Activated effector memory CD4-positive, alpha-beta T cell treated with Interleukin-2 at 50 U/mL for 16 hours (primary cell): ENCODE results near the gene CES1.
"Not testable (repeated sequence)": the region's sequence is repeated elsewhere in the genome, so short reads cannot be mapped to it uniquely, and the experiment has no call there.

ENCODE experiments used
- DNase-seq: peaks from one replicate; pipeline ENCODE4 v3.0.0-alpha.2; 2020

The CES1 gene

DNA sequence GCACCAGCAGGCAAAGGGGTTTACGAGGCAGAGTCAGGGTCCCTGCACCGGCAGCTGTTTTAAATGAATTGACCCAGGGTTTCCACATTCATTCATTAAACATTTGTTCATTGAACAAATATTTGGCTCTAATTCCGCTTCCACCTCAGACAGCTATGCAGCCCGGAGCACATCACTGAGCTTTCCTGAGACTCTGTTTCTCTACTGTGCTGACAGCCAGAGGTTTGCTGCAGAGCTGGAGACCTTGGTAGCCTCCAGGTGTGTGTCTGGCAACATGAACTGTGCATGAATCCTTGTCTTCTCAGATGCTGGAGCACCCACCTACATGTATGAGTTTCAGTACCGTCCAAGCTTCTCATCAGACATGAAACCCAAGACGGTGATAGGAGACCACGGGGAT, 42.7 kb downstream of the CES1 start:
- not testable (repeated sequence) for DNase-seq

DNA sequence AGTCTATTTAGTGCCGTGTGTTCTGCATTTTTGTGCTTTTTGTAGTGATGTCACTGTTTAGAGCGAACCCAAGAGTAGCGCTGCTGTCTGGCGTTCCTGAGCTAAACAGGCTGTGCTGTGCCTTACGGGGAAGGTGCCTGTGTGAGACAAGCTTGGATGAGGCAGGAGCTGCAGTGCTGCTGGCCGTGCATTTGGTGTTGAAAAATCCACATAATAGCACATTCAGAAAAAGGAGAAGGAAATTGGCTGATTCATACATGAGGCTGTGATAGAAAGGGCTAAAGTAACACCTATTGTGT, 50.2 kb downstream of the CES1 start:
- DNase-seq = not testable (repeated sequence)

DNA sequence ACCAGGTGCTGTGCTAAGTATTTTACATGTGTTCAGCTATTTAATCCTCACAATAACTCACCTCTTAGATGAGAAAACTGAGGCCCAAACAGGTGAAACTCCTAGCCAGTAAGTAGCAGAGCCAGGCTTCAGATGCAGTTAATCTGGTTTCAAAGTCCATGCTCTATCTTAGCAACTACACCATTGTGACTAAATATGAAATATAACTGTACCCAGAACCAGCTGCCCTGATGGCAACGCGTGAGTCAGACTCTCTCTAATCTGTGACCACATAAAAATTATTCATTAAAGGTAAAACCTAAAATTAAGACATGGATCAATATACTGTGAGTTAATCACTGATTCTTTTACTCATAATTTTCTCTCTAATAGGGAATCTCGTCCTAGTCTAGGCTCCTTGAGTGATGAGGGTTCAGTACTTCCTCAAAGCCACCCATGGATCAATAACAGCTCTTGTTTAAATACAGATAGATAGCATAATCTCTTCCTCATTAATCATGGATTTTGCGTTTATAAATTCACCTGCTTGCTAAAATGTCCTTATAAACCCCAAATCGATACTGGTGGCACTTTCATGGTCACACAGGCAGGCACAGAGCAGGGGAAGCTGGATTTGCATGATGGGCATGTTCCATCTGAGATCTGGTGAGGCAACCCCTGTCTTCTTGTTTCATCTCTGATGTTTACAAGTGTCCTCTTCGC, 50.7 kb downstream of the CES1 start:
- DNase-seq = not testable (repeated sequence)

DNA sequence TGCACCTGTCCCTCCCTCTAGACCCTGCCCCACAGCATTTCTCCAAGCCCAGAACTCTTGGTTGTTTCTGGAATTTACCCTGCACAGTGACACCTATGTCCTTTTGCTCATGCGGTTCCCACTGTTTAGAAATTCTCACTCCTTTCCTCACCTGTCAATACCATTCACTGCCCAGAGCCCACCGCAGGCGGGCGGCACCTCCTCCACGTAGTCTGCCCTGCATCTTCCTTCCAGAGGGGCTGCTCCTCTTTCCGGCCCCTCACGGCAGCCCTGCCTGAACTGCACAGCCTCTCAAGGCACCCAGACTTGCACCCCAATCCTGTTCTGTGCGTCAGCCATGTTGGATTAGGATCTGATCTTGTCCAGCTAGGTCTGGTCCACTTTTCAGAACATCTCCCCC, 51.4 kb downstream of the CES1 start:
- DNase-seq = not testable (repeated sequence)

DNA sequence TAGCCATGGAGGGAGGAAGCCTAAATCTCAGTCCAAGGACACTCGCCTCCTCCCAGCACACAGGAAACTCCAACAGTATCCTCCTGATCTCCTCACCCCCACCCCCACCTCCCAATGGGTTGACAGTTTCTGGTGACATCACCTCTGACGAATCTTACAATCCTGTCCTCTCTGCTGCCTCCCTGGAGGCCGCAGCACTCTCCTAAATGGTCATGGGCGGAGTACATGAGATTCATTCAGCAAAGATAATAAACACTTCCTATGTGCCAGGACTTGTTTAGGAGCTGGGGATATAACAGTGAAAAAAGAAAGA, 52.8 kb downstream of the CES1 start:
- DNase-seq = not testable (repeated sequence)

DNA sequence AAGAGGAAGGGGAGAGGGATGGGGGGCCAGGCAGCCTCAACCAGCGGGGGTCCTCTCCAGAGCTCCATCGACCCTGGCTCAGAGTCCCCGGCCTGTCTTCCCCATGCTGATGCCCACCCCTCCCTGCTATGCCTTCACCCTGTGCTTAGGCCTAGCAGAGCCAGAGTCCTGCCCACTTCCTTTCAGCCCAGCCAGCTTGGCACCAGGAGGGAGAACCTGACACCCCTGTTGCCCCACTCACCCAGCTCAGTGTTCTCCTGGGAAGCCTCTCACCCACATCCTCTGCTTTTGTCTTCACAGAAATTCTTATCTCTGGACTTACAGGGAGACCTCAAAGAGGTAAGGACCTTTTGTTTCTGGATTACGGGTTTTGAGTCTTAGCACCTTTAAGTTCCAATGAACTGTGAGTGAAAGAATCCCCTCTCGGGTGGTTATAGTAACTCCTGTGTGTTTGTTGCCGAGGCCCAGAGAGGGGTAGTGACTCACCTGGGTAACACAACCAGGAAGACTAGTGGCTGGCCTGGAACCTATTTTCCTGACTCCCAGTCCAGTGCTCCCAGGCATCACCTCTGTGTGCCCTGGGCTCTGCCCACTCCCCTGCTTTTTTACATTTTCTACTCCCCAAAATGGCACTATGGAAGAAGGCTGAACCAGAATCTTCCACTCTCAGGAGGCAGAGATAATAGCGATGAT, 53.3 kb downstream of the CES1 start:
- DNase-seq = no peak

DNA sequence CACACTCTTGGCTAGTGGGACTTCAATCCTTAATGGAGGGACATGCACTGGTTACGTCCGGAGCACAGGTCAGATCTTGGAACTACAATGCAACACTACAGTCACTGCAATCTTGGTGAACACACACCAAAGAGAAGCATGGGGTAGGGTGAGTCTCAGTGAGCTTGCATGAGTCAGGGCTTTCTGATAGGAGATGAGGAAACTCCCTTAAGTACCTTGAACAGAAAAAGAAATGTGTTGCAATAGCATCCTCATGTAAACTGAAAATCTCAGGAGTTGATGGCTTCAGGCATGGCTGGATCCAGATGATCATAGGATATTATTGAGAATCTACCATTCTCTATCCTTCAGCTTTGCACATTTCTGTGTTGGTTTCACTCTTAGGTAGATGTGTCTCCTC, 54.1 kb downstream of the CES1 start:
- DNase-seq = no peak

DNA sequence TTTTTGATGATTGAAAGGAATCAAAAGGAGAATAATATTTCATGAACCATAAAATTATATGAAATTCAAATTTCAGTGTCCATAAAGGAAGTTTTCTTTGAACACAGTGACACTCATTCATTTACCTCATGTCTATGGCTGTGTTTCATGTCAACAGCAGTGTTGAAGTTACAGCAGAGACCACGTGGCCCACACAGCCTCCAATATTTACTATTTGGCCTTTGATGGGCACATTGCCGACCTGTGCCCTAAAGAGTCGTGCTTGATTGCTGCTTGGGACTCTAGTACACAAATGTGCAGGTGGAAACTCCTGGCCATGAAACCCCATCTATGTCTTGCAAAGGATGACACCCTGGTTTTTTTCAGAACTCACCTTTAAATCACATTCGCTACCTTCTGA, 57.0 kb downstream of the CES1 start:
- no peak for DNase-seq

DNA sequence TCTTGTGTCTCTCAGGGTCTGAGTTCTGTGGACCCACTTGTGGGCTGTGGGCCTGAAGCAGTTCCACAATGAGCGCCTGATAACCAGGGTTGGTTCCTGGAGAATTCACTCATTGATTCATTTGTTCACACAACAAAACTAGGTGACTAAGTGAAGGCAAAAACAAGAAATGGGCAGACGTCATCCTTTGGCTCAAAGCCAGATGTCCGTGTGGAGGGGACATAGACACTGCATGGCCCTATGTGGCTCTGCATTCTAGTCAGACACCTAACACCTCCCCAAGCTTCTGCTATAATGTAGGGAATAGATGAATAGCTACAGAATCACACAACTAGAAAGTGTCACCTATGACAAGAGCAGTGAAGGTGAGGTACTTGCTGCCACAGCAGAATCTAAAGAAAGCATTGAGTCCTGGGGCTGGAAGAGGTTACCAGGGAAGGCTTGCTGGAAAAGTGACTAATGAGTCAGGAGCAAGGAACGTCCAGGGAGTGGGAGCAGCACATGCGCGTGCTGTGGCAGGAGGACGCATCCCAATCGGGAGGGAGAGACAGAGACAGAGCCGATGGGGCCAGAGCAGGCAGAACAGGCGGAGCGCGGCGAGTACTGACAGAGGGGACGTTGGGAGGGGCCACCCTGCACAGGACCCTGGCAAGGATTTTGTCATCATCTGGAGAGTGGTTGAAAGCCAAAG, 58.9 kb downstream of the CES1 start:
- DNase-seq = no peak

DNA sequence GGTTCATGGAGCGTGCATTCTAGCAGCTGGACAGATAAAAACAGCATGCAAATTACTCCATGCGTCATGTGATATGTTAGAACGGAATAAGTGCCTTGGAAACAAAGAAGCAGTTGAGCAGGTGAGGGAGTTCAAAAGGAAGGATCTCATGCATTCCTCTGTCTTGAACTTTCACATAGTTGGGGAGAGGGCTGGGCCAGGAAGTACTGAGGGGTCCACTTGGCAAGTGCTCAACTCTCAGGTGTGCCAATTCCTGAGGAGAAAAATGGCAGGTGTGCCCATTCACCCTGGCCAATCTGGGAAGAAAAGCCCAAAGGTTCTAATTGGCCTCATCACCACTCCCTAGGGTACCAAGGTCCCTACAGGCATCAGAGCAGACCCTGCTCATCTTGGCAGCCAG, 67.7 kb downstream of the CES1 start:
- no peak for DNase-seq

DNA sequence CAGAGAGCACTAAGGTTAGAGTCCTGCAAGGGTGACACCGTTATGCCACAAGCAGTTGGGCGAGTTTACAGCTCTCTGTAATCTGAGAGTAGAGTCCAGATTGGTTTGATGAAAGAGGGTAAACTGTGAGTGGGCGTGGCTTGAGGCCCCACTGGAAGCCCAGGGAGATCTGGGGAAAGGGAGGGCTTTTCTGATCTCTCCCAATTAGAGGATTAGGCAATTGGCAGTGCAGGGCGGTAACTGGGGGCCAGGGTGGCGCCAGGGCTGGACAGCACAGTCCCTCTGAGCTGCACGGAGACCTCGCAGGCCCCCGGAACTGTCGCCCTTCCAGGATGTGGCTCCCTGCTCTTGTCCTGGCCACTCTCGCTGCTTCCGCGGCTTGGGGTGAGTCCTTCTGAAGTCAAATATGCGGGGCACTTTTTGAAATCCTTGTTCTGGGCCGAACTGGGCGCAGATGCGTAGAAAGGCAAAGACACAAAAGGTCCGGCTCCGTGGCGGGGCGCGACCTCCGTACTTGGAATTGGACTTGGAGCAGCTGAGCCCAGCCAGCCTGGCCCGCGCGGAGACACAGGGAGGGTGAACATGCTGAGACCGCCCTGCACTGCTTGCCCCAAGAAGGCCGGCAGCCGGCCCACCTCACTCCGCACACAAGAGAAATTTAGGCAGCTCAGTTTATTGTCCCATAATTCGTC, 72.4 kb downstream of the CES1 start:
- no peak for DNase-seq

DNA sequence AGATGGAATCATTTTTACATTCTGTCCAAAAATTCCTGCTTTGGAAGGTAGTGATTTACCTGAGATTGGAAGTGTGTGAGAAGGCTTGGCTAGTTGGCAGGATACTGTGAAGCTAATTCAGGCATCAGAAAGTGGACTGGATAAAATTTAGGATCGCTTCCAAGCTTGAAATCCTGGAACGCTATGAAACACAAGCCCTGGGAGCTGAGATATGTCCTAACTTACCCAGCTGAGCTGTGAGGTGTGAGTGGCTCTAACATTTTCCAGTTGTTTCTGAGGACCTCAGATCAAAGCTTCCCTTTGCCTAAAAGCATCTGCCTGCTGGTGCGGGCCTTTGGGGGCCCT, 73.0 kb downstream of the CES1 start:
- DNase-seq = not testable (repeated sequence)

DNA sequence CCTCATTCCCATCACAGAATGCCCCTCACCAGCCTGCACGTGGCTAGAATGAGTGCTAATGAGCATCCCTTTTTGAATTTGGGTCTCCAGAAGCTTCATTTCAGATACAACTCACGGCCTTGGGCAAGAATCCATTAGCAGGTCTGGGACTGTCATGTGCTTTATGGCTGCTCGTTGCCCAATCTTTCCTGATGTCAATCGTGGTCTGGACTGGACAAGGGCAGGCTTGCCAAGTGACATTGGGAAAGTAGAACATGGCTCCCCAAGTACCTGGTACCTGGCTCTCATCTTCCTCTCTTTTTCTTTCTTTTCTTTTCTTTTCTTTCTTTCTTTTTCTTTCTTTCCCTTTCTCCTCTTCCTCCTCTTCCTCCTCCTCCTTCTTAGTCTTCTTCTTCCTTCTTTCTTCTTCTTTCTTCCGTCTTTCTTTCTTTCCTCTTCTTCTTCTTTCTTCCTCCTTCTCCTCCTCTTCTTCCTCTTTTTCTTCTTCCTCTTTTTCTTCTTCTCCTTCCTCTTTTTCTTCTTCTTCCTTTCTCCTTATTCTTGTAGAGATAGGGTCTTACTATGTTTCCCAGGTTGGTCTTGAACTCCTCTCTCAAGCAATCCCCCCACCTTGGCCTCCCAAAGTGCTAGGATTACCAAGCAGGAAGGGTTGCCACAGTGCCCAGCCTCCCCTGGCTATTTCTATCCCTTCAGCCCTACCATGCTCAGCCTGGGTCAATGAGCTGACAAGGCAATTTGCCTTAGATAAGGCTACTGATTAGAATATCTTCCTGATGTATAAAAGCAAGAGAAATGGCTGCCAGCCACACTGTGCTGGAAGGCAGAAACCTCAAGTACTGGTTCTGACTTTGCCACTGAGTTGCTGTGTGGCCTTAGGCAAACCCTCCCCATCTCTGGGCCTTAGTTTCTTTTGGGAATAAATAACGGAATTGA, 75.0 kb downstream of the CES1 start:
- not testable (repeated sequence) for DNase-seq

DNA sequence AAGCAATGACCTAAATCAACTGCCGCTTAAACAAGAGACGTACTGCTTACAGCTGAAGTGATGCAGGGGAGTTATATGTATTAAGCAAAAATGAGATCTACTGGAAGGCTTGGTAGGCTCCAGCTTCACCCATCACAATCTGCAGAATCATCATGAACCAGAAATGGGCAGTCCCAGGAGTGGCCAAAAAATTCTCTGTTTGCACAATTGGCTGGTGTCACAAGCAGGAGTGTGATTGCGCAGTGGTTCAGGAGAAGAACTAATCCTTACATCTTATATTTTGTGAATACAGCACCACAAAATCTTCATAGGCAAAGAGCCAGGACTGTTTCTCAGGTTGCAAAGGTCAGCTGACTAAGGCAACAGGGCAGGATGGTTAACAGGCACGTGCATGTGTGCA, 75.9 kb downstream of the CES1 start:
- no peak for DNase-seq

DNA sequence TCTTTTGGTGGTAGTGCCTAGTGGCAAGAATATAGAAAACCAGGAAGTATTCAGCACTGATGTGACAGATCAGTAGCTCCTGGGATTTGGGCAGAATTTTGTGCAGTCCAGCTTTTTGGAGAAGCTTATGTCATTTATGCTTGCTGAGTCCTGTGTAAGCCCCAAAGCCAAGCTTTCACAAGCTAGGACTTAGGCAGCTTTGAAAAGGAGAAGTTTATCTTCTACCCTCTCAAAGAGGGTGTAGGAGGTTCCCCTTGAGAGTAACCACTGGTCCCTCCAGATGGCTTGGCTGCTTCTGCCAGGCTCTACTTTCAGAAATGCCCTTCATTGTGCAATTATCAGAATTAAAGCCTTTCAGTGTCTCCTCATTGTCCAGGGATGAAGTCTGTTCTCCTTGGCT, 78.8 kb downstream of the CES1 start:
- no peak for DNase-seq

DNA sequence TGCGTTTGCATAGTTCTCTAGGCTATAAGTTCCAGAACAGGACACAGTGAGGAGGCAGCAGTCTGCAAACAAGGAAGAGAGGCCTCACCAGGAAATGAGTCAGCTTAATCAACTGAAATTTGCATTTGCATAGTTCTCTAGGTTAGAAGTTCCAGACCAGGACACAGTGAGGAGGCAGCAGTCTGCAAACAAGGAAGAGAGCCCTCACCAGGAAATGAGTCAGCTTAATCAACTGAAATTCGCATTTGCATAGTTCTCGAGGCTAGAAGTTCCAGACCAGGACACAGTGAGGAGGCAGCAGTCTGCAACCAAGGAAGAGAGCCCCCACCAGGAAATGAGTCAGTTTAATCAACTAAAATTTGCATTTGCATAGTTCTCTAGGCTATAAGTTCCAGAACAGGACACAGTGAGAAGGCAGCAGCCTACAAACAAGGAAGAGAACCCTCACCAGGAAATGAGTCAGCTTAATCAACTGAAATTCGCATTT, 79.7 kb downstream of the CES1 start:
- DNase-seq = not testable (repeated sequence)
